ENCODE results near the gene CLECL1.
A peak's percentile ranks its signal among the peaks of the same experiment; 100 is the strongest.
"Not testable (repeated sequence)": the region's sequence is repeated elsewhere in the genome, so short reads cannot be mapped to it uniquely, and the experiment has no call there.

The CLECL1 gene

DNA sequence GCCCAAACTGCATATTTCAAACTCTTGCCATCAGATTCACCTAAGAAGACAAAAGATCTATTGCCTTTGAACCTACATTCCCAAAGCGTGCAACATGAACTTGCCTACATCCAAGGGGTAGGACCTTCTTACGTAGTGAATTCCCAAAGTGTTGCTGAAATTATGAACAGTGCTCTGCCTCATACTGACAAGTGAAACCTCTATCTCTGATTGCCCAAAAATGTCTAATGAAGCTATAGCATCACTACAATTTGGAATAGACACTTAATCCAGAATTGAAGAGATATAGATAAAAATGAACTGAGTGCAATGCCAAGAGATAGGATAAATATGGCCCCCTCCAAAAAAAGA is 32.3 kb downstream of the CLECL1 start:
- no peak for DNase-seq (ENCODE audit: low read depth)
- TF ChIP-seq, protein P1, sequence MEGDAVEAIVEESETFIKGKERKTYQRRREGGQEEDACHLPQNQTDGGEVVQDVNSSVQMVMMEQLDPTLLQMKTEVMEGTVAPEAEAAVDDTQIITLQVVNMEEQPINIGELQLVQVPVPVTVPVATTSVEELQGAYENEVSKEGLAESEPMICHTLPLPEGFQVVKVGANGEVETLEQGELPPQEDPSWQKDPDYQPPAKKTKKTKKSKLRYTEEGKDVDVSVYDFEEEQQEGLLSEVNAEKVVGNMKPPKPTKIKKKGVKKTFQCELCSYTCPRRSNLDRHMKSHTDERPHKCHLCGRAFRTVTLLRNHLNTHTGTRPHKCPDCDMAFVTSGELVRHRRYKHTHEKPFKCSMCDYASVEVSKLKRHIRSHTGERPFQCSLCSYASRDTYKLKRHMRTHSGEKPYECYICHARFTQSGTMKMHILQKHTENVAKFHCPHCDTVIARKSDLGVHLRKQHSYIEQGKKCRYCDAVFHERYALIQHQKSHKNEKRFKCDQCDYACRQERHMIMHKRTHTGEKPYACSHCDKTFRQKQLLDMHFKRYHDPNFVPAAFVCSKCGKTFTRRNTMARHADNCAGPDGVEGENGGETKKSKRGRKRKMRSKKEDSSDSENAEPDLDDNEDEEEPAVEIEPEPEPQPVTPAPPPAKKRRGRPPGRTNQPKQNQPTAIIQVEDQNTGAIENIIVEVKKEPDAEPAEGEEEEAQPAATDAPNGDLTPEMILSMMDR (IDR thresholded peaks at IDR 0.05; ENCODE audit: control insufficient read depth, extremely low read depth, insufficient read depth), result no peak
- H3K4me3 ChIP-seq (ENCODE audit: low read depth, low read length), result no peak overlapping the region

DNA sequence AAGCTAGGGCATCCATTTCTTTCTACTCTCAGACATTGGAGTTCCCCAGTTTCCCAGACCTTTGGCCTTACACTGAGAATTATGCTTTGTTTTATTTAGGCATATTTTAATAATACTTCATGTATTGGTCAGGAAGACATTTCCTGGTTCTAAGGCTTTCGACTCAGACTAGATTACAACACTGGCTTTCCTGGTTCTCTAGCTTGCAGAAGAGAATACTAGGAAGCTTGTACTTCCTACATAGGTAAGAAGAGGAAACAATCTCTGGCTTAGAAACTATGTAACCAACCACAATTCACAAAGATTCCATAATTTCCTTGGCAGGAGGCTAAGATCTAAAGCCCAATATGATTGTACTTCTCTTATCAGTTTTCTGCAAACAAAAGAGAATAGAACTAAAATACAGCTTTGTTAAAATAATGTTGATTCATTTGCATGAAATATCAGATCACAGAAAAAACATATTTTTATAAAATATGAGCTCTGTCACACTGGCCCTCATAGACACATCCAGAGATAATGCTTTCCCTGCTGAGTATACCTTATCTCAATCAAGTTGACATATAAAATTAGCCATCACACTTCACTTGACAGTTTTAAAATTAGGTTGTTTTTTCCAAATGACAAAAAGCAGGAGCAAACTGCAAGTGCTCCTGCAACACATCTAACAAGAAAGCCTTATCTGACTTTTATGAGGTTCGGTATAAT is 32.8 kb downstream of the CLECL1 start:
- TF ChIP-seq, protein P1 (IDR thresholded peaks at IDR 0.05; ENCODE audit: control insufficient read depth, extremely low read depth, insufficient read depth), result no peak
- H3K4me3 ChIP-seq (ENCODE audit: low read depth, low read length), result no peak overlapping the region
- no peak for DNase-seq (ENCODE audit: low read depth)

- H3K4me3 ChIP-seq (ENCODE audit: low read depth, low read length), result no peak overlapping the region
- DNase-seq (ENCODE audit: low read depth), result no peak
- TF ChIP-seq, protein P1 (IDR thresholded peaks at IDR 0.05; ENCODE audit: control insufficient read depth, extremely low read depth, insufficient read depth), result no peak
Measured at GRCh38 chr12:9699269-9699897, 33.5 kb downstream of the CLECL1 start.

GRCh38 chr12:9698681-9699080 is 34.2 kb downstream of the CLECL1 start:
- TF ChIP-seq, protein P1 (IDR thresholded peaks at IDR 0.05; ENCODE audit: control insufficient read depth, extremely low read depth, insufficient read depth), result no peak
- no peak for DNase-seq (ENCODE audit: low read depth)
- H3K4me3 ChIP-seq (ENCODE audit: low read depth, low read length), result no peak overlapping the region

DNA sequence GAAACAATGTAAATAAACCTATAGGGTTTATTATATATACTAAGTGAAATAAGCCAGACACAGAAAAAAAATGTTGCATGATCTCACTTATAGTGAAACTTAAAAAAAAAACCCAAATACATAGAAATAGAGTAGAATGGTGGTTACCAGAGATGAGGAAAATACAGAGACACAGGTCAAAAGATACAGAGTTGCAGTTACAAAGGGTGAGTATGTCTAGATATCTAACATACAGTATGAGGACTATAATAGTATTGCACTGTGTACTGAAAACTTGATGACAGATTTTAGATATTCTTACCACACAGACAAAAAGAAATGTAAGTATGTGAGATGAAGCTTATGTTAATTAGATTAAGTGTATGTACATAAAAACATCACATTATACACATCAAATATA is 35.3 kb downstream of the CLECL1 start:
- H3K4me3 ChIP-seq (ENCODE audit: low read depth, low read length), result no peak overlapping the region
- TF ChIP-seq, protein P1 (IDR thresholded peaks at IDR 0.05; ENCODE audit: control insufficient read depth, extremely low read depth, insufficient read depth), result no peak
- no peak for DNase-seq (ENCODE audit: low read depth)

GRCh38 chr12:9695661-9696060 is 37.2 kb downstream of the CLECL1 start:
- not testable (repeated sequence) for H3K4me3 ChIP-seq (ENCODE audit: low read depth, low read length); DNase-seq (ENCODE audit: low read depth)

GRCh38 chr12:9695150-9695549 is 37.7 kb downstream of the CLECL1 start:
- not testable (repeated sequence) for H3K4me3 ChIP-seq (ENCODE audit: low read depth, low read length); DNase-seq (ENCODE audit: low read depth)
- TF ChIP-seq, protein P1 (IDR thresholded peaks at IDR 0.05; ENCODE audit: control insufficient read depth, extremely low read depth, insufficient read depth), result 0 out of 2 replicates have a peak, but pooled peaks have one; percentile 6

Data from LNCaP clone FGC (cell line).